ENCODE data around the gene OXGR1.

GRCh38 chr13:96996886-96997285, 2.6 kb upstream of the OXGR1 start:
- TF ChIP-seq GATA2 (IDR thresholded peaks at IDR 0.05; ENCODE audit: low read depth, low read length) (no peak), GATA3 (IDR thresholded peaks at IDR 0.05; ENCODE audit: low read depth, low read length) (no peak)

Data from SH-SY5Y (cell line).